HT1080 (cell line): ENCODE measurements around the gene FOXO4. TPM values are rescaled to one million over a fixed set of nuclear protein-coding genes. Genes with fewer than 3 reads are reported as not detected.

ENCODE experiments used
- DNase-seq: peaks from one replicate; pipeline ENCODE4 v3.0.0-alpha.2; 2015; ENCODE audit warnings: low read depth
- small RNA-seq: library from RNA; depleted of rRNA; stranded (forward); fragments of <200 nt; gene quantifications from one replicate; pipeline ENCODE3, GENCODE V24; 2014
- total RNA-seq: library from RNA; depleted of rRNA; stranded (reverse); fragments of >200 nt; shearing (Covaris generic); gene quantifications from 2 replicates; pipeline ENCODE4 v1.2.3, GENCODE V29; 2014; rRNA removed

FOXO4 gene
- total RNA-seq, 1 experiment from 2014 or later: 1.2 TPM

GRCh38 chrX:71131510-71131909 is 35.9 kb downstream of the FOXO4 start:
- no peak for DNase-seq

- DNase-seq: no peak
Measured at GRCh38 chrX:71140440-71140839, 44.8 kb downstream of the FOXO4 start.

GRCh38 chrX:71143508-71143907 is 47.9 kb downstream of the FOXO4 start:
- no peak for DNase-seq

- no peak for DNase-seq
Measured at GRCh38 chrX:71144651-71145050, 49.0 kb downstream of the FOXO4 start, which contains the start of gene NLGN3. Gene NLGN3 (plus strand): TSS chrX:71144841. CDS start chrX:71147750, 2,909 bp downstream.

GRCh38 chrX:71147496-71148277 is 52.0 kb downstream of the FOXO4 start:
- no peak for DNase-seq

GRCh38 chrX:71148278-71148663 is 52.6 kb downstream of the FOXO4 start:
- no peak for DNase-seq

GRCh38 chrX:71151366-71151765 is 55.7 kb downstream of the FOXO4 start:
- no peak for DNase-seq

Small RNAs within 50 kb of the gene (small RNA-seq; reads per million reads assigned to genes)
- not detected for gene CXorf65

Other genes starting within 250 kb of the FOXO4 start
- gene TEX11, start 187.1 kb upstream of the FOXO4 start, total RNA-seq: not detected in 2 replicates
- not detected in 2 replicates for gene SLC7A3, start 164.8 kb upstream of the FOXO4 start, total RNA-seq
- gene SNX12, start 27.5 kb upstream of the FOXO4 start, total RNA-seq: 61.2 and 68.9 TPM in 2 replicates
- gene CXorf65, start 10.9 kb downstream of the FOXO4 start, total RNA-seq: not detected in 2 replicates
- gene IL2RG, start 15.7 kb downstream of the FOXO4 start, total RNA-seq: not detected in 2 replicates
- 10.1 and 13.6 TPM in 2 replicates for gene MED12, start 22.7 kb downstream of the FOXO4 start, total RNA-seq
- gene NLGN3, start 49.0 kb downstream of the FOXO4 start, total RNA-seq: 0.06 TPM in 1 of 2 replicates, not detected in the other
- gene GJB1, start 127.4 kb downstream of the FOXO4 start, total RNA-seq: not detected in 2 replicates
- 17.8 and 23.8 TPM in 2 replicates for gene ZMYM3, start 158.3 kb downstream of the FOXO4 start, total RNA-seq
- gene NONO, start 187.8 kb downstream of the FOXO4 start, total RNA-seq: 469 and 520 TPM in 2 replicates
- 0.97 and 1.00 TPM in 2 replicates for gene ITGB1BP2, start 205.9 kb downstream of the FOXO4 start, total RNA-seq